Smooth muscle cell (in vitro differentiated cells): ENCODE measurements around the gene YPEL1. TPM values are rescaled to one million over a fixed set of nuclear protein-coding genes. Genes with fewer than 3 reads are reported as not detected.

ENCODE experiments used
- DNase-seq: peaks from one replicate; lab custom pipeline; 2025; ENCODE audit not compliant: unreplicated experiment; lab: John Stamatoyannopoulos, UW
- H2AFZ ChIP-seq: fragments of 200-600 bp; sonication (generic); 2 replicates; pipeline ENCODE4 v1.6.0; 2016; ENCODE audit warnings: antibody characterized with exemption, low read depth, mild to moderate bottlenecking
- H3F3A ChIP-seq: fragments of 200-600 bp; sonication (generic); 2 replicates; pipeline ENCODE4 v1.6.0; 2017; ENCODE audit warnings: antibody characterized with exemption, low read depth
- H3K27ac ChIP-seq: fragments of 200-600 bp; sonication (generic); 2 replicates; pipeline ENCODE4 v1.5.1; 2016; ENCODE audit warnings: low read depth, mild to moderate bottlenecking
- H3K27me3 ChIP-seq: fragments of 200-600 bp; sonication (generic); 2 replicates; pipeline ENCODE4 v1.6.1; 2016; ENCODE audit warnings: low read depth, mild to moderate bottlenecking
- H3K36me3 ChIP-seq: fragments of 200-600 bp; sonication (generic); 2 replicates; pipeline ENCODE4 v1.5.1; 2016; ENCODE audit warnings: low read depth
- H3K4me1 ChIP-seq: fragments of 200-600 bp; sonication (generic); 2 replicates; pipeline ENCODE4 v1.5.1; 2016; ENCODE audit warnings: low read depth
- H3K4me2 ChIP-seq: fragments of 200-600 bp; sonication (generic); 2 replicates; pipeline ENCODE4 v1.6.0; 2016; ENCODE audit warnings: mild to moderate bottlenecking
- H3K4me3 ChIP-seq: fragments of 200-600 bp; sonication (generic); 2 replicates; pipeline ENCODE4 v1.5.1; 2016; ENCODE audit warnings: mild to moderate bottlenecking
- H3K79me2 ChIP-seq: fragments of 200-600 bp; sonication (generic); 2 replicates; pipeline ENCODE4 v1.6.0; 2016; ENCODE audit warnings: low read depth, mild to moderate bottlenecking
- H3K9ac ChIP-seq: fragments of 200-600 bp; sonication (generic); 2 replicates; pipeline ENCODE4 v1.6.0; 2016; ENCODE audit warnings: low read depth
- H3K9me3 ChIP-seq: fragments of 200-600 bp; sonication (generic); replicated peaks from 2 replicates; pipeline ENCODE4 v1.5.1; 2016; ENCODE audit warnings: low read depth
- H4K20me1 ChIP-seq: fragments of 200-600 bp; sonication (generic); 2 replicates; pipeline ENCODE4 v1.6.0; 2016; ENCODE audit warnings: low read depth
- CTCF ChIP-seq: fragments of 200-600 bp; sonication (generic); IDR thresholded peaks from 2 replicates; pipeline ENCODE4 v1.5.1; 2017; ENCODE audit warnings: borderline replicate concordance, mild to moderate bottlenecking, antibody characterized with exemption; ENCODE audit not compliant: insufficient read depth, poor library complexity, severe bottlenecking
- WGBS: methylation state at CpG from one replicate; pipeline ENCODE4 v1.1.7; 2016; ENCODE audit warnings: low lambda C conversion rate; 5-methylcytosine and 5-hydroxymethylcytosine counted together
- polyA plus RNA-seq: library from polyadenylated mRNA; unstranded; fragments of >200 nt; fragmentation: Nextera tagmentation; extraction: Ambion mirVana; gene quantifications from 2 replicates; pipeline ENCODE4 v1.2.1, GENCODE V29; 2016
- total RNA-seq: library from RNA; depleted of rRNA; stranded (reverse); fragments of >200 nt; gene quantifications from 2 replicates; pipeline ENCODE4 v1.2.3, GENCODE V29; 2014

YPEL1 gene
- total and polyA plus RNA-seq, 2 experiments from 2014 or later: 1.8 to 4.1 TPM

GRCh38 chr22:21758091-21758864 lies 22.7 kb upstream of the YPEL1 start:
- no peaks in the 10 kb centered on the region for H3K79me2 ChIP-seq
- H3K4me1 ChIP-seq: peaks cover 13% of the 10 kb centered on the region
- no peak overlapping the region for H3K4me2 ChIP-seq
- no peak overlapping the region for H3K4me3 ChIP-seq
- DNase-seq: no peak
- H3K36me3 ChIP-seq: peaks cover 7% of the 10 kb centered on the region
- 95% methylated on average over 21 of the region's 21 CpGs for WGBS
- no peak overlapping the region for H3K27ac ChIP-seq
- H3F3A ChIP-seq: peaks cover 6% of the 10 kb centered on the region
- H3K27me3 ChIP-seq: no peaks in the 10 kb centered on the region
- peaks cover 9% of the 10 kb centered on the region for H4K20me1 ChIP-seq
- H2AFZ ChIP-seq: no peak overlapping the region
- no peak for TF ChIP-seq CTCF
- no peak overlapping the region for H3K9ac ChIP-seq
- H3K9me3 ChIP-seq: no peaks in the 10 kb centered on the region

DNA sequence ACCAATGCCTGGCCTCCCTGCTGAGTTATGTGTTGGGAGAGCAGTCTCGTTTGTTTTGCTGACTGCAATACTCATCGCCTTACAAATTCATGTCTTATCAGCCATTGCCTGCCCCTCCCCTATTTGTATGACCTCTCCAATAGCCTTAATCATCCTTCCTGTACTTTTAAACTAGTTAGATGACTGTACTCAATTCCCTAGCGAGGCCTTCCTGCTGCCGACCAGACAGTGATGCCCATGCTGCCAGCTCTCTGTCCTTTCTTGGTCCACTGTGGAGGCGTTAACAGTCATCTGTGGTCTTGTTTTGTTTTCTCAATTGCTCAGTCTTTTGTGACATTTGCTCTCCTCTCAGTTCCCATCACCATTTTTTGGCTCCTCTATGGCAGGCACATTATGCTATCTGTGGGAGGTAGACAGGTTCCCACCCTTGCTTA lies 20.3 kb upstream of the YPEL1 start:
- Histone ChIP-seq H3K27ac (peak overlapping the region; percentile 57), H4K20me1 (peaks cover 5% of the 10 kb centered on the region), H3K27me3 (no peaks in the 10 kb centered on the region), H3K4me3 (no peak overlapping the region), H3K4me1 (peaks cover 13% of the 10 kb centered on the region), H3K4me2 (peak overlapping the region; percentile 48), H3K9ac (no peak overlapping the region), H3F3A (peaks cover 6% of the 10 kb centered on the region), H3K79me2 (no peaks in the 10 kb centered on the region), H2AFZ (no peak overlapping the region), H3K36me3 (no peaks in the 10 kb centered on the region), H3K9me3 (no peaks in the 10 kb centered on the region)
- WGBS: 22% methylated on average over 5 of the region's 5 CpGs
- no peak for TF ChIP-seq CTCF
- DNase-seq: no peak

- 85% methylated on average over 7 of the region's 7 CpGs for WGBS
- no peaks in the 10 kb centered on the region for H3K36me3 ChIP-seq
- H4K20me1 ChIP-seq: no peaks in the 10 kb centered on the region
- H3K4me2 ChIP-seq: no peak overlapping the region
- peaks cover 13% of the 10 kb centered on the region for H3K4me1 ChIP-seq
- H3K9ac ChIP-seq: no peak overlapping the region
- no peaks in the 10 kb centered on the region for H3K9me3 ChIP-seq
- DNase-seq: no peak
- TF ChIP-seq CTCF: no peak
- H3F3A ChIP-seq: peaks cover 6% of the 10 kb centered on the region
- no peak overlapping the region for H2AFZ ChIP-seq
- no peak overlapping the region for H3K4me3 ChIP-seq
- H3K27me3 ChIP-seq: no peaks in the 10 kb centered on the region
- H3K79me2 ChIP-seq: no peaks in the 10 kb centered on the region
- no peak overlapping the region for H3K27ac ChIP-seq
Measured at GRCh38 chr22:21754523-21754922, 18.9 kb upstream of the YPEL1 start.
